Stimulated activated CD4-positive, alpha-beta T cell treated with anti-CD3 and anti-CD28 coated beads, TNF-alpha, amount 100 ng/mL, for 1 hour (primary cell): ENCODE data around the gene ZNF382.

Source experiments
- DNase-seq, 3 donors: peaks; one replicate each; pipeline ENCODE4 v3.0.0-alpha.2; 2020; ENCODE audit warnings: low read depth in 3 of 3, low spot score in 1 of 3

ZNF382 gene

GRCh38 chr19:36674201-36674600, 69.1 kb downstream of the ZNF382 start:
- DNase-seq, result no peak

GRCh38 chr19:36679455-36679854, 74.3 kb downstream of the ZNF382 start:
- no peak for DNase-seq
